ENCODE results near the gene TBC1D22A.

GRCh38 chr22:47106806-47107205 is 344.4 kb downstream of the TBC1D22A start:
- no peak for TF ChIP-seq ZFP36 (IDR thresholded peaks at IDR 0.05; ENCODE audit: low read depth, low read length, partially characterized antibody)
- TF ChIP-seq SIN3A (IDR thresholded peaks at IDR 0.05; ENCODE audit: borderline replicate concordance in 2 of 2, control insufficient read depth in 1 of 2, low read depth in 2 of 2, low read length in 2 of 2), result no peak
- TF ChIP-seq E4F1 (CRISPR knock-in tag; IDR thresholded peaks at IDR 0.05; ENCODE audit: borderline replicate concordance), result no peak
- TF ChIP-seq RAD21 (CRISPR knock-in tag; conservative IDR thresholded peaks at IDR 0.05 in 1 of 2, IDR thresholded peaks at IDR 0.05 in 1 of 2), result no peak
- no peak for TF ChIP-seq JUND (IDR thresholded peaks at IDR 0.05; ENCODE audit: borderline replicate concordance, low read depth, low read length)
- no peak for TF ChIP-seq JUND (tag; IDR thresholded peaks at IDR 0.05; ENCODE audit: borderline replicate concordance, low read depth, low read length)
- no peak for TF ChIP-seq ZNF143 (CRISPR knock-in tag; IDR thresholded peaks at IDR 0.05)
- no peak for TF ChIP-seq FOXA1 (IDR thresholded peaks at IDR 0.05; ENCODE audit: borderline replicate concordance)
- no peak for TF ChIP-seq PCBP1 (IDR thresholded peaks at IDR 0.05; ENCODE audit: low read depth, low read length, poor library complexity, severe bottlenecking)
- TF ChIP-seq EZH2 (IDR thresholded peaks at IDR 0.05; ENCODE audit: borderline replicate concordance, low read depth, low read length), result no peak
- TF ChIP-seq ZNF263 (CRISPR knock-in tag; IDR thresholded peaks at IDR 0.05; ENCODE audit: borderline replicate concordance), result no peak

Data from K562 (cell line).